NCI-H2196 treated with DMSO at 0.1 percent for 48 hours (cell line): Measurements from ENCODE around the gene THBS2.

Experiments
- DNase-seq: peaks from one replicate; lab custom pipeline; 2025; ENCODE audit not compliant: unreplicated experiment; lab: John Stamatoyannopoulos, UW

Gene THBS2

DNA sequence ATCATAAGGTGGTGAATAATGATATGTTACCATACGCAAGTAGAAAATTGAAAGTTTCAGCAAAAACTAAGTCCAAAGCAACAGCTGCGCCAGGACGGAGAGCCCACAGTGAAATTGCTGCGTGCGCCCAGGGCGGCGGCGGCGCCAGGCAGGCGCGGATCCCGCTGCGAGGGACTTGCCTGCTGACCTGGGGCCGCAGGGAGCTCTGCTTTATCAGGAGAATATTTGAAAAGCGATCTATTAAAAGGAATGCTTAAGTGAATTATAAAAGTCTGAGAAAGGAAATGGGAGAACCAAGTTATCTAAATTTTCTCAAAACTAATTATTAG is 85.4 kb downstream of the THBS2 start:
- no peak for DNase-seq

DNA sequence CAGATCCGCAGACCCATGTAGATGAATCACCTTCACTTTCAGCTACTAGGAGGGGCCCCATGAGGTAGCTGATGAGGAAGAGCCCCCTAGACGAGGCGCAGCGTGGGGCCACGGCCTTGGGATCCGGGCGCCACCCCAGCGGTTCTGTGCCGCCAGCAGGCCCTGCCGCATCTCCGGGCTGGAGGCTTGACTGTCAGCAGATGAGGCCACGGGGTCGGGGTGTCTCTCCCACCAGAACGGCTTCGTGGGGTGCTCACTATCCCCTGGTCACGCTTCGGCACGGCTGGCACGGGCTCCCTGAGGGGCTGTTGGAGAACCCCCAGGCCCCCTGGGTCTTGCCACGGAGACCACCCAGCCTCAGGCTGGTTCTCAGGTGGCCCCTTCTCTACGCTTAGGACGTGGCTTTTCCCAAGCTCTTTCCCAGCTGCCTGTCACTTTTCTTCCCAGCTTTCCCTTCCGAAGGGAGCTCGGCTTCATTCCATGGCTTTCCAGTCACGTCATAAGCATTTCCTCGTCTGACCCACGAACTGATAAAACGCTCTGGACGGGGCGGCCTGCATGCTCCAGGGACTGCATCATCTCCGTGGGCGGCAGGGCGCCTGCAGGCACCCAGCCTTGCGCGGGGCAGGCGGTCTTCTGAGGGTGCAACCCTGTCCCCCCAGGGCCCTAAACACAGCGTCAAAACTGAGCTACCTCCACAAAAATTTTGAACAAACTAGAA is 85.9 kb downstream of the THBS2 start:
- no peak for DNase-seq

DNA sequence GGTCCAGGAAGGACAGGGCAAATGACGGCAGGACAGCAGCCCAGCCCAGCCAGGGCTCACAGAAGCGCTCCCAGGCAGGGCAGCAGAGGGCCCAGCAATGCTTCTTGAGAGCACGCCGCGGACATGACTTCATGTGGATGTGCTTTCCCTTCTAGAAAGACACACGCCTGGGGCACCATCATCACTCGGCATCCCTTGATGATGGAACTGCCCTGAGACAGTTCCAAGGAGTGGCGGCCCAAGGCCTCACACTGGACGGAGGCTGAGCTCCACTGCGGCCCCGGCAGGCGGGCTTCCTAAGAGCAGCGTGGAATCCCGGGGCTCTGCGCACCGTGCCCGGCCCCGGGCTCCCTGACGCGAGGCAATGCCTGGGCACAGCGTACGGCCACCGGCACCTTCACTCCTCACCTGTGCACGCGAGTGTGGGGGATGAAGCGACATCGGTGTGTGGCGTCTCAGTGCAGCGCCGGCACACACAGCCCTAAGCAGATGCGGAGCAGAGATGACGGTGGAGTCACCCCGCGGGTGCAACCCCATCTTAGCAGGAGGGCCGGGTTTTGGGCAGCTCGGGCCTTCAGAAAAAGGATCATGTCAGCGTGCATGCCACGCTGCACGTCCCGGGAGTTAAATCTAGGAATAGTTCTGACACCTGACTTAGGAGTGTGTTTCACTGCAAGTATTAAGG is 86.6 kb downstream of the THBS2 start:
- DNase-seq: no peak
